GM19372 (cell line): ENCODE results near the gene LIMK1.
"Not testable (repeated sequence)": the region's sequence is repeated elsewhere in the genome, so short reads cannot be mapped to it uniquely, and the experiment has no call there.

Experiments used
- ATAC-seq: cut with Tn5 transposase; IDR thresholded peaks from one replicate; pipeline ENCODE4 v1.9.1; 2021; ENCODE audit warnings: mild to moderate bottlenecking, low read depth, moderate library complexity; ENCODE audit not compliant: unreplicated experiment

LIMK1 gene

GRCh38 chr7:74083117-74083876 is at the start of gene LIMK1:
Gene LIMK1 (plus strand): TSS chr7:74083804. CDS start chr7:74083991, 187 bp downstream.
- ATAC-seq, result peak; percentile 71

DNA sequence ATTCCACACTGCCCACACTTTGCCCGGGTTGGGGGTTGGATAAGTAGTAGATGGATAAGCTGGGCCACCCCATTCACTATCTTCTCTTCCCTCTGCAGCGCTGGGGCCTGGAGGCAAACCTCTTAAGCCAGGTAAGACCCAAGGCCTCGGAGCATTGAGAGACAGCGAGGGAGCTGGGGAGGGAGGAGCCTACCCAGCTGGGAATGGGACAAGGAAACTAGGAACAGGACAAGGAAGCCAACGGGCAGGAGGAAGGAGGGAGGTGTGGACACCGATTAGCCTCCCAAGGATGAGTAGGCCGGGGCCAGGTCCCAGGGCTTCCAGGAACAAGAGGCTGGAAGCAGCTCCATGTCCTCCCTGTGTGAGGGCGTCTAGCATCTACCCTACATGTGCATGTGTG is 46.0 kb upstream of the LIMK1 start:
- no peak for ATAC-seq

DNA sequence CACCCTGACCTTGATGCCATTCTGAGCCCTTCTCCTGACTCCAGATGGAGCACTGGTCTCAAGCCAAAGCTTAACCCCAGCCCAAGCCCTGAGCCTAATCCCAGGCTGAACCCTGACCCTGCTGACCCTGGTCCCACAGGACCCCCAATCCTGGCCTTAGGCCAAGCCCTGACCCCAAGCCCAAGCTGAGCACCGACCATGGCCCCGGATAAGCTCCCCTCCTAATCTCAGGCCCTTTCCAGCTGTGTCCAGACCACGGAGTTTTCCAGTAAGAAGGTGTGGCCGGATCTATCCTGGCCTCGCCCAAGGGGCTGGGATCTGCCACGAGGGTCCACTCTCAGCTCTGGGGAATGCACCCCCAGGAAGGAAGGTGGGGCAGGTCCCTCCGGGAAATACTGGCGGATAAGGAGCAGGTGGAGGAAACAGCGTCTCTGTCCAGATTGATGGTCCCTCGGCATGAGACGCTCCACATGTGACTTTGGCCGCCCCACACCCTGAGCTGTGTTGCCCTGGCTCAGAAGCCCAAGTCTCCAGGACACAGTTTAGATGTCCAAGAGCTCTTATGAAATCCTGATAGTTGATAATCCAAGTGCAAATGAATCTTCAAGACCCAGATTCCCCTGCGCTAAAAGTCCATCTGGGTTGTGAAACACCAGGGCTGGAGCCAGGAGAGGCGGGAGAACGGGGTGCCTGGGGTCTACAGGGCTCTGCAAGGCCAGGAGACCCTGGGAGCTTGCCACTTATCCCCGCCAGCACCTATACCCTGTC is 45.2 kb upstream of the LIMK1 start:
- no peak for ATAC-seq

DNA sequence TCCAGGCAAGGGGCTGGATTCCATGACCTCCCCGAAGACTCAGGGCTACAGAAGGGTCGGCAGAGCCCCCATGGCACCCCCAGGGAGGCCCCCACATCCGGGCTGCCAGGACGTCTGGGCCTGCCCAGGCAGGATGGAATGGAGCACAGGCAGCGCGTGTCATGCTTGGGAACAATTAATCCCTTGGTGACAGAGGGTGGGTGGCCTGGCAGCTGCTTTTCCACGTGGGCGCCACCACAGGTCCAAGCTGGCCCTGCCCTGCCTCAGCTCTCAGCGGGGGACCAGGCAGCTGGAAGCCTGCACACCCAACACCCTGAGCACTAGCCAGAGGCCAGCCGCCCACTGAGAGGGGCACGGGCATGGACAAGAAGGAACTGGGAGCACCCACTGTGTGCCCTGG is 44.3 kb upstream of the LIMK1 start:
- no peak for ATAC-seq

DNA sequence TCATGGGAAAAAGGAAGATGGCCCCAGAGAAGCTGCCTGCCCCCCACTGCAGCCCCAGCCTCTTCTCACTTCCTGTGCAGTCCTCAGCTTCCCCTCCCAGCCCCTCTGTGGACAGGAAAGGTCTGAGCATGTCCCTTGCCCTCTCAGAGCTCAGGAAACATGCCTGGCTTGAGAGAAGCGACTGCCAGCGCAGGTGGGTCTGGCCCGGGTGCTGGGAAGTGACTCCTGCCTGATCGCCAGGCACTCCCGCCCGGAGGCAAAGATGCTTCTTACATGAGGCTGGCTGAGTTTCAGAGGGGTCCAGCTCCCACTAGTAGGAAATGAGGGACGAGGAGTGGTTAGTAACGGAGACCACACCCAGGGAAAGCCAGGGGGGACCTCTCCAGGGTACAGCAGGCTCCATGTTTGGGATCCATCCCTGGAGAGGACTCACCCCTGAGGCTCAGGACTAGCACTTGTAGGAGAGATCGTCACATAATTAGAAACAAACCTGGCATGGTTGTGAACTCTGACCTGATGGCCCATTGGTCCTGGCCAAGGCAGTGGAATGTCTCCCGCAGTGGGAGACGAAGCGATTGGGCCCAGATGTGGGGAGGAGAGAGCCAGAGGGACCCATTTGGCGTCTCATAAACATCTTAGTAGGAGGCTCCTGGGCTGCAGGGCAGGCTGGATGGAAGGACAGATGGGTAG is 43.4 kb upstream of the LIMK1 start:
- no peak for ATAC-seq

DNA sequence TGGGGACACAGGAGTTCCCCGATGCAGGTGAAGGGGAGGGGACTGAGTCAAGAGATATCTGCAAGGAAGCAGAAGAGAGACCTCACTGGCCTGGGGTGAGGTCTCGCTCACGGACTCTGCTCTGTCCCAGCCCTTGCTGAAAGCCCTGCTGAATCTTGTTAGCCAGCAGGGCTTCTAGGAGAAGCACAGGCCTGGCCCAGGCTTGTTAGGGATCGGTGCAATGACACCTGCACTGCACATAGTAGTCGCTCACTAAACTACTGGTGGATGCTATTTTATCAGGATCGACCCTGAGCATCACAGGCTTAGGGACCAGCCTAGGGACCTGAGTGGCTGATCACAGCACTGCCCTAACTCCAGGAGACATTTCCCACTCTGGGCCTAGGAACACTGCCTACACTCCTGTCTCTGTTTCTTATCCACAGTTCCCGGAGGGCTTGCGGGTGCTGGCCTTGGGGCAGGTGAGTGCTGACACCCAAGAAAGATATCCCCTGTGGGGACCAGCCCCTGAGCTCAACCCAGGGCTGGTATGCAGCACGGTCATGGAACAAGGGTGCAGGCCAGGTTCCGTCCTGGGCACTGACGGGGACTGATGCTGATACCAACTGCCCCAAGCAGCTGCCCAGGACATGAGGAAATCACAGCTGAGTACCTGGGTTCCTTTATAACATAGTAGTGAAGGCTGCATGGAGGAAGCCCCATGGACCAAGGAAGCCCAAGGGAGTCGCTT is 42.6 kb upstream of the LIMK1 start:
- ATAC-seq, result no peak

DNA sequence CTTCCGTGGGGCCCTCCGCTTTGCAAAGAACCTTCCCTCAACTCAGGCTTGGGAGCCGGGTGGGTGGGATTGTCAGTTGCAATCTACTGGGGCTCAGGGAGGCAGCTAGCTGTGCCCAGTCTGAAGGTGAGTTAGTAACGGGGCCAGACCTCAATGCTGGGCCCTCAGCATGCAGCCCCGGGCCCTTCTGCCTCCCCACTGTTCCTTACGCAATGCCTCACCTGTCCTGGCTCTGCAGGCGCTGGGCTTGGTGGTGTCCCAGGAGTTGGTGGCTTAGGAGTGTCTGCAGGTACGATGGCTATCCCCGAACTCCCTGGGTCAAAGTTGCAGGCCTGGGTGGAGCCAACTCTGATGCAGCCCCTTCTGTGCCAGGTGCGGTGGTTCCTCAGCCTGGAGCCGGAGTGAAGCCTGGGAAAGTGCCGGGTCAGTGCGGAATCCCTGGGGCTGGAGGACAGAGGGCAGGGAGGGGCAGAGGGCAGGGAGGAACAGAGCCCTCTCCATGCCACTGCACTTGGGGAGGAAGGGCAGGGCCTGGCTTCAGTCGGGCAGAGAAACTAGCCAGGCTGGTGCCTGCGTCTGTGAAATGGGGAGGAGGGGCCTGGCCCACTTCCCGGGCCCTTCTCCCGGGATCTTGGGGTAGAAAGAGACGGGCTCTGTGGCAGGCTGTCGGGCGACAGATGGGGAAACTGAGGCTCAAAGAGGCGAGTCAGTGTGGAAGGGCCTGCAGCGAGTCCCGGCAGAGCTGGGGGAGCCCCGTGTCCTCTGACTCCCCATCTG is 40.7 kb upstream of the LIMK1 start:
- no peak for ATAC-seq

DNA sequence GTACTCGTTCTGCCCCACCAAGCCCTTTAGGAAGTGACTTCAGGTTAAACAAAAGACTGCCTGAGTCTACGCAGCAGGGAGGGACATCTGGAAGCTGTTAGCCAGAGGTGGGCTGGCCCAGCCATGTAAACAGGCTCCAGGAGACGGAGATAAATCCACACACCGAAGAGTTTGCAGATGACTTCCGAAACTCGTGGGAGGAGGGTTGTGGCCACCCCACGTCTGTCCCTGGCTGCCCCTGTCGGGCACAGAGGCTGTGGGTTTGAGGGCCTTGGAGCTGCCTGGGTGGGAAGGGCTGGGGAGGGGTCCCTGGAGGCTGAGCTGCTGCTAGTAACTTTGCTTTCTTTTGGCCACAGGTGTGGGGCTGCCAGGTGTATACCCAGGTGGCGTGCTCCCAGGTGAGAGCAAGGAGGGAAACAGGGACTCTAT is 40.1 kb upstream of the LIMK1 start:
- ATAC-seq, result no peak

DNA sequence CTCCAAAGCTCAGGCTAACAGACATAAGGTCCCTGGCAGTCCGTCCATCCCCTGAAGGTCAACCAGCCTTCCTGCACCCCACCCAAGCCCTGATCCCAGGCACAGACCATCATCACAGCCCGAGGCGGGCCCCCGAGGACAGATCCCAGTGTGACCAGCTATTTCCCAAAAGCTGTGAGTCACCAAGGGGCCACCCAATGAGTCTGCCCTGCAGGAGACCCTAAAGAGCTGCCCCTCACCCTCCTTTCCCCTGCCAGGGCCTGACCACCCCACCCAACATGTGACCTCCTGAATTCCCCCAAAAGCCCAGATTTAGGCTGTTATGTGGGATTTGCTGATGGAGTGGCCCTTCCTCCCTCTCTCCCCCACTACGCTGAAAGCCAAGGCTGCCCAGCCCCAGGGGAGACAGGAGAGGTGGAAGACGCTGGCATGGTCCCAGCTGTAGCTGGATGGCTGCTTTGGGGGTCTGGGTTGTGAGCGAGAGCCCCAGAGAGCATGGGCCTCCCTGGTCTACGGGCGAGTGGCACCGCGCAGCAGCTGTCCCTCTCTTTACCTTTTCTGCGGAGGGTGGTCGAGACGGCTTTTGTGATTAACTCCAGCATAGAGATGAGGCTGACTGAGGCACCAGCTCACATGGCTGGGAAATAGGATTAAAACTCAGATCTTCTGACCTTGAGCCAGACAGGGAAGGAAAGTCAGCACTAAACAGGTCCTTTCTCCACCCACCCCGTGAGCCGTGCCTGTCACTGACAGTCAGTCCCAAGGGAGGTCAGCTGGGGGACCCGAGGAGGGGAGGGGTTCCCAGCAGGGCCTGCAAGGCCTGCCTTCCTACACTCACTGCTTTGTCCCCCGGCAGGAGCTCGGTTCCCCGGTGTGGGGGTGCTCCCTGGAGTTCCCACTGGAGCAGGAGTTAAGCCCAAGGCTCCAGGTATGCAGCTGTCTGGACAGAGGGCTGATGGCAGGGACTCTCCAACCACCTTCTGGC is 38.9 kb upstream of the LIMK1 start:
- no peak for ATAC-seq

GRCh38 chr7:74046581-74046980 is 37.0 kb upstream of the LIMK1 start:
- ATAC-seq, result not testable (repeated sequence)

- no peak for ATAC-seq
Measured at GRCh38 chr7:74047804-74048380, 35.7 kb upstream of the LIMK1 start.

DNA sequence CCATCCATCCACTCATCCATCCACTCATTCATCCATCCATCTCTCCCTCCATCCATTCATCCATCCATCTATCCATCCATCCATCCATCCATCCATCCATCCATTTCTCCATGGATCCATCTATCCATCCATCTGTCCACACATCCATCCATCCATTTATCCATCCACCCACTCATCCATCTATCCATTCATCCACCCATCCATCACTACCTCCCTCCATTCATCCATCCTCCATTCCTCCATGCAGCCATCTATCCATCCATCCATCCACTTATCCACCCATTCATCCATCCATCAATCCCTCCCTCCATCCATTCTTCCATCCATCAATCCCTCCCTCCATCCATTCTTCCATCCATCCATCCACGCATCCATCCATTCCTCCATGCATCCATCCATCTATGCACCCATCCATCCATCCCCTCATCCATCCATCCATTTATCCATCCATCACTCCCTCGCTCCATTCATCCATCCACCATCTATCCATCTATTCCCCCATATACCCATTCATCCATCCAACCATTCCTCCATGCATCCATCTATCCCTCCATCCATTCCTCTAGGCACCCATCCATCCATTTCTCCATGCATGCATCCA is 34.5 kb upstream of the LIMK1 start:
- ATAC-seq, result no peak

DNA sequence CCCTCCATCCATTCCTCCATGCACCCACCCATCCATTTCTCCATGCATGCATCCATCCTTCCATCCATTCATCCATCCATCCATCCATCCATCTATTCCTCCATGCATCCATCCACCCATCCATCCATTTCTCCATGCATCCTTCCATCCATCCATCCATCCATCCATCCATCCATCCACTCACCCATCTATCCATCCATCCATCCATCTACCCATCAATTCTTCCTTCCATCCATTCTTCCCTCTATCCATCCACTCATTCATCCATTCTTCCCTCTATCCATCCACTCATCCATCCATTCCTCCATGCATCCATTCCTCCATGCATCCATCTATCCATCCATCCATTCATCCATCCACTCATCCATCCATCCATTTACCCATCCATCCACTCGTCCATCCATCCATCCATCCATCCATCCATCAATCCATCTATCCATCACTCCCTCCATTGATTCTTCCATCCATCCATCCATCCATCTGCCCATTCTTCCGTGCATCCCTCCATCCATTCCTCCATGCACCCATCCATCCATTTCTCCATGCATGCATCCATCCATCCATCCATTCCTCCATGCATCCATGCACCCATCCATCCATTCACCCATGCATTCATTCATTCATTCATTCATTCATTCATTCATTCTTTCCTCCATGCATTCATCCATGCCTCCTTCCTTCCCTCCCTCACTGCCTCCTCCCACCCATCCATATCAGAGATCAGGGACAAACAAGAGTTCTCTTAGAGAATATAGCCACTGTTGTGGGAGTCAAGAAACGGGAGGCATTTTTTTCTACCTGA is 33.4 kb upstream of the LIMK1 start:
- no peak for ATAC-seq

- no peak for ATAC-seq
Measured at GRCh38 chr7:74051193-74051592, 32.4 kb upstream of the LIMK1 start.

- no peak for ATAC-seq
Measured at GRCh38 chr7:74051629-74052410, 31.8 kb upstream of the LIMK1 start.

DNA sequence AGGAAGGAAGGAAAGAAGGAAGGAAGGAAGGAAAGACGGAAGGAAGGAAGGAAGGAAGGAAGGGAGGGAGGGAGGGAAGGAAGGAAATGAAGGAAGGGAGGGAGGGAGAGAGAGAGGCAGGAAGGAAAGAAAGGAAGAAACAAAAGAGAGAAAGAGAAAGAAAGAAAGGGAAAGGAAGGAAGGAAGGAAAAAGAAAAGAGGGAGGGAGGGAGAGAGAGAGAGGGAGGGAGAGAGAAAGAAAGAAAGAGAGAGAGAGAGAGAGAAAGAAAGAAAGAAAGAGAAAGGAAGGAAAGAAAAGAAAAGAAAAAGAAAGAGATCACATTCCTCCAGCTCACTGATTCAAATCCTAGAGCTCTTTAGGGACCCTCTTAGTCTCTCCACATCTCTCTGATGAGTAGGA is 31.0 kb upstream of the LIMK1 start:
- no peak for ATAC-seq
